ENCODE results near the gene ERRFI1. TPM values are rescaled to one million over a fixed set of nuclear protein-coding genes. Genes with fewer than 3 reads are reported as not detected.

Gene ERRFI1
- total and polyA plus RNA-seq, 2 of the 8 experiments (the other 6 are each of a cell fraction or from before 2014, with no cell fraction given) = 23.4 to 46.1 TPM

GRCh38 chr1:8003438-8004112 is 22.5 kb downstream of the ERRFI1 start (continued):
- TF ChIP-seq TAF7 (optimal IDR thresholded peaks at IDR 0.05; ENCODE audit: borderline replicate concordance, low read depth, low read length) = no peak
- TF ChIP-seq HDAC6 (IDR thresholded peaks at IDR 0.05; ENCODE audit: low read depth, low read length) = no peak
- TF ChIP-seq GTF2F1 (IDR thresholded peaks at IDR 0.05; ENCODE audit: borderline replicate concordance, low read depth, low read length) = no peak
- no peak for TF ChIP-seq KDM4A (IDR thresholded peaks at IDR 0.05; ENCODE audit: low read depth, low read length, severe bottlenecking)
- TF ChIP-seq ATF3 (IDR thresholded peaks at IDR 0.05; ENCODE audit: insufficient read depth, low read depth, low read length) = no peak
- no peak for TF ChIP-seq CEBPB (IDR thresholded peaks at IDR 0.05; ENCODE audit: low read depth, low read length)
- no peak for TF ChIP-seq BRCA1 (IDR thresholded peaks at IDR 0.05; ENCODE audit: low read depth, low read length)
- TF ChIP-seq EGR1 (IDR thresholded peaks at IDR 0.05; ENCODE audit: borderline replicate concordance, low read depth, low read length) = no peak
- no peak for TF ChIP-seq CBX5 (IDR thresholded peaks at IDR 0.05; ENCODE audit: low read depth, low read length)
- no peak for TF ChIP-seq SP4 (IDR thresholded peaks at IDR 0.05; ENCODE audit: low read length)
- no peak for TF ChIP-seq TBP (IDR thresholded peaks at IDR 0.05; ENCODE audit: low read depth, low read length)
- TF ChIP-seq RNF2 (IDR thresholded peaks at IDR 0.05; ENCODE audit: borderline replicate concordance, low read depth, low read length, missing control alignments, poor library complexity, severe bottlenecking) = no peak

Data from H1 (cell line).